HG03196 (cell line): ENCODE data around the gene C1orf105.
"Not testable (repeated sequence)": the region's sequence is repeated elsewhere in the genome, so short reads cannot be mapped to it uniquely, and the experiment has no call there.

Experiments
- ATAC-seq: cut with Tn5 transposase; IDR thresholded peaks from one replicate; pipeline ENCODE4 v1.9.1; 2021; ENCODE audit not compliant: unreplicated experiment

The C1orf105 gene

GRCh38 chr1:172420385-172420784 is at the start of gene C1orf105:
Gene C1orf105 (plus strand): TSS chr1:172420685. CDS start chr1:172420886, 201 bp downstream.
- ATAC-seq: no peak

DNA sequence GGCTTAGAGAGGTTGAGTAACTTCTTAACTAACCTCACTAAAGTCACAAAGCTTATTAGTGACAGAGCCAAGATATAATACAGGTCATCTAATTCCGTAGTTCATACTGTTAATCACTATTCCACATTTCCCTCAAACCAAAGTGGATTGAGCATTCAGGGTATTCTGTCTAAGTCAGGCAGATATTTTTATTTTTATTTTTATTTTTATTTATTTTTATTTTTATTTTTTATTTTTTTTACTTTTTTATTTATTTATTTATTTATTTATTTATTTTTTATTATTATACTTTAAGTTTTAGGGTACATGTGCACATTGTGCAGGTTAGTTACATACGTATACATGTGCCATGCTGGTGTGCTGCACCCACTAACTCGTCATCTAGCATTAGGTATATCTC is 48.8 kb upstream of the C1orf105 start:
- ATAC-seq: not testable (repeated sequence)

- no peak for ATAC-seq
Observed at GRCh38 chr1:172373864-172374263, 46.6 kb upstream of the C1orf105 start.

DNA sequence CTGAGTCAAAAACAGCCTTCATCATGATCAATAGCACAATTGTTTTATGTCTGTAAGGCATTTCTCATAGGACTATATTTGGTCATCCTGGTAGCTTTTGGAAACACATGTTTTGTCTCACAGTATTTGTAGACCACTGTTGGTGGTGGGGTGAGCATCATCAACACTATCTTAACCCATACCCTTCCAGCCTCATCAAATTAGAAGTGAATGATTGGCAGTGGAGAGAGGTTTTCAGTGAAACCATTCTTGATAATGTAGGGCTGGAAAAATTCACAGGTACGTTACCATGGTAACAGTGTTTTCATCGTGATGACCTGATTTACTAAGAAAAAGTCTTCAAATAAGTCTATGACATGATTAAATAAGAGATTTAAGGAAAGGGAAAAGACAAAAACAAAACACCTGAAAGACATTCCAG is 45.3 kb upstream of the C1orf105 start:
- ATAC-seq: no peak

DNA sequence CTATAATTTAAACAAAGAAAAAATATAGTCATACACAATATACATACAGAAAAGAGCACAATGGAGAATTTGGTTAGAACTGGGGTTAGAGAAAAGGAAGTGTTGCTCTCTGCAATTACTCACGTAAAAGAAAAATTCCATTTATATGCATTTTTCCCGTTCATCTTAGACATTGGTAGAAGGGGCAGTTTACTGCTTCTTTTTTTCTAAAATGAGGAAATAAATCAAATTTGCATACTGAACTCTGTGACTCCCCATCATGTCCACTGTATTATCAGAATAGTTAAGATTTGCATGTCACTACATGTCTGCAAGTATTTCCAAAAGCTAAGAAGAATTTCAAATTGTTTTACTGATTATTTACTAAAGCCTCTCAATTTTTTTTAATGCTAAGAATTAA is 44.1 kb upstream of the C1orf105 start:
- ATAC-seq: no peak

DNA sequence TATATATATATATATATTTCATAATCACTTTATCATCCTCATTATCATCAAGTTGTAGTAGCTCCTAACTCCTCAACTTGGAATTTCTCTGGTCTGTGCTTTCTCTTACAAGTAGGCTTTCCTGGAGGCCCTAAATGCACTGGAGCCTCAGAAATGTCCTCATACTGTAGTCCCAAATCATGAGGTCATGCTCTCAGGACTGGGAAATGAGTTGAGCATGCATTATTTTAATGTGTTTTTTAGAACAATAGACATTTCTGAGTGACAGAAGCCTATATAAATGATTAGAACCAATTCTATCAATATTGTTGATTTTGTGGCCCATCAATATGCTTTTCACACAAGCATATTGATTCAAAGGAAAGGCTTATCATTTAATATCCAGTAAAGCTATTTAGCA is 42.9 kb upstream of the C1orf105 start:
- ATAC-seq: no peak

GRCh38 chr1:172378109-172378760 is 42.2 kb upstream of the C1orf105 start:
- no peak for ATAC-seq

DNA sequence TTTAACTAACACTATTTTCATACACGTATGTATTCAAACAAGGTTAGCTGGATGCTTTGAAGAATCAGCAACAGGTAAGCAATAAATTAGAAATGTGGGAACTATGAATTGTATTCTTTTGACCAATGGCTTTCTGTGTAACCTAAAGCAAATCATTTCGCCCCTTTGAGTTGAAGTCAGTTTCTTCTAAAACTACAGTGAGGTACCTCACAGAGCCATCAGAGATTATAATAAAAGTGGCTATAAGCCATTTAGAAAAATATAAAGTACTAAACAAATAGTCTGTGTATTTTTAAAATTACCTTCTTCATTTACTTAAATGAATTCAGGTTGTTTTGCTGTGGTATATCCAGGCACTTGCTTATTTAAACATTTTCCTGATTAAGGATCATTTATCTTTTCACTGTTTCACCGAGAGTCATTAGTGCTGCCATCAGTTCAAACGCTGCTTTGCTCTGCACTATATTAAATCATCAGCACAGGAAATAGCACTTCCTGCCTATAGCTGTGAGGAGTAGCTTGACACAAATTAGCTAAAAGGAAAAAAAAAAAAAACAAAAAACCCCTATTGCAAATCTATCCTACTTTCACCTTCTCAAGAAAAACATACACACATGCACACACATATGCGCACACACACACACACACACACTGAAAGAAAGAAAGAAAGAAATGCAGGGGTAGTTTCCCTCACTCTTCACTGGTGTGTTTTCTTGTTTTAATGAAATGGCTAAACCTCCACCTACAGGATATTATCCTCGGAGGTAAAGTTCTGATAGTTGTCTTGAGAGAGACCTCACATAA is 39.8 kb upstream of the C1orf105 start:
- ATAC-seq: peak; percentile 78

- ATAC-seq: no peak
Observed at GRCh38 chr1:172381946-172382345, 38.5 kb upstream of the C1orf105 start.

DNA sequence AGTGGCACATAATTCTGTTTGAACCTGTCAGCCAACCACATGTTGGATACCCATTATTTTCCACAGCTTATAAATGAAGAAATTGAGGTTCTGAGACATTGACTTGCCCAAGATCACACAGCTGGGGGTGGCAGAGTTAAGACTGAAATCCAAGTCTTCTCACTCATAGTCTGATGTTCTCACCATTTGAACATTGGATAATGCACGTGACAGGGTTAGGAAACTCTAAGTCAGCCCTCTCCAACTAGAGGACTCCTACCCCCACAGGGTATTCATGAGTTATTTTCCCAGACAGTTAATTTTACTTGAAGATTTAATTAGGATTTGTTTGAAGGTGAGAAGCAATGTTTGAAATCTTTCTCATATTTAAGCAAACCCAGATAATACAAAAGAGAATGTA is 38.1 kb upstream of the C1orf105 start:
- ATAC-seq: no peak

DNA sequence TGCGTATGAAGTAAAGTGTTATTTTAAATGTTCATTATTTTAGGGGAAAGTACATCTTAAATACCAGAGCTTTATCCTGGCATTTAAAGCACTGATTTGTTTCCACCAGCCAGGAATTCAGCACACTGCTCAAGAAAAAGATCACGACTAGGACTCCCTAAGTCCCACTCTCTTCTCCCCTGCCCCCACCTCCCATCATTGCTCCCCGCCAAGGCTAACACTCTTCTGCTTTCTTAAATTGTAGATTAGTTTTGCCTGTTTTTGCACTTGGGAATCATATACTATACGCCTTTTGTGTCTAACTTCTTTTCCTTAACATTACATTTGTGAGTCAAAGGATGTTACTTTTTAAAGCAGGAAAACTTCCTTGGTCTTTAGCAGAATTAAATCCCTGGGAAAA is 37.5 kb upstream of the C1orf105 start:
- ATAC-seq: no peak

GRCh38 chr1:172383536-172383935 is 36.9 kb upstream of the C1orf105 start:
- no peak for ATAC-seq

DNA sequence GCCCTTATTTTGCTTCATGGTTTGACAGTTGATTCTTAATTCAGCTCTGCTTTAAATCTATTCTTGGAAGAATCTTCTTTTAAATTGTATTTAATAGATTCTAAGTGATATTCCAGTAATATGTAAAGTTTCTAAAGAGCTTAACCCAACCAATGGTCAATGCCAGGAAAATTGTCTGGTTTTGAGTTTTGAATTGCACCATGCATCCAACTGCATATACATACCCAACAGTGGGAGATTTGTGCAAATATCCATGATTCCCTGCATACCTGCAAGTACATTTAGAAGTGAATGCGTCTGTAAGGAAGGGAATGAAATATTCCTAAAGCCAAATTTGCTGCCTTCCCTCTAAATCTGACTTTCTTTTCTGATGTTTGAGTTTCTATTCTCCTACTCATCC is 35.8 kb upstream of the C1orf105 start:
- ATAC-seq: no peak

DNA sequence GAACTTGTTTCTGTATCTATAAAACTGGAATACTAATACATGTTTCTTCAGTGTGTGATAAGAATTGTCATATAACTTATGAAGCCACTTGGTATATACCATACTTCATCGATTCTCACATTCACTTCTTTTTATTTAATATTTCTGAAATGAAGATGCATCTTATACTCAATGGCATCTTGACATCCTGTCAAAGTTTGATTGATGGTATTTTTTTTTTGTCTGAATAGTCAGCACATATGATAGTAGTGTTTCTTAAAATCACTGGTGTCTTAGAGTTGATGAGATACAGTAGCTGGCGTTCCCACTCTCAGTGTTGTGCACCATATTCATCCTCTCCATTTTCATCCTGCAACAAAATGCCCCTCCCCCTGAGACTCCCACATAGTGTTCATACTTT is 34.4 kb upstream of the C1orf105 start:
- no peak for ATAC-seq

GRCh38 chr1:172388490-172388889 is 32.0 kb upstream of the C1orf105 start:
- no peak for ATAC-seq

- ATAC-seq: peak; percentile 22
Observed at GRCh38 chr1:172390301-172390682, 30.2 kb upstream of the C1orf105 start.

GRCh38 chr1:172390683-172391551 is 29.6 kb upstream of the C1orf105 start:
- ATAC-seq: peak; percentile 72

GRCh38 chr1:172391976-172392375 is 28.5 kb upstream of the C1orf105 start:
- ATAC-seq: no peak

DNA sequence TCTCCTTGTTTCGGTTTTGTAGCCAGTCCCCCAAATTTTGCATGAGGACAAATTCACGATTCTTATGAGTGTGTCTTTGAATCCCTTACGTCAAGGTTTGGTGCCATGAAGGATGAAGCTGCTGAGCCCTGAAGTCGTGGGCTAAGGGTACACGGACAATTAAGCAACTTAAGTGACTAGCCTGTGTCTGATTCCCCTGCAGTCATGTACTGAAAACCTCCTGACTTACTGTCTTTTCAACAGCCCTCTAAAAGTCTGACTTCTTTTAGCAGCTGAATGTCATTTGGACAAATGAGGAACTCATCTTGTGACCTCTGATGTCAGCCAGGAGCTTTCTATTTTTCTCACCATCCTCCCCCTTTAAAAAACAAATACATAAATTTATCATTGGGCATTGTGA is 27.1 kb upstream of the C1orf105 start:
- no peak for ATAC-seq

GRCh38 chr1:172394141-172394751 is 26.2 kb upstream of the C1orf105 start:
- ATAC-seq: peak; percentile 77

DNA sequence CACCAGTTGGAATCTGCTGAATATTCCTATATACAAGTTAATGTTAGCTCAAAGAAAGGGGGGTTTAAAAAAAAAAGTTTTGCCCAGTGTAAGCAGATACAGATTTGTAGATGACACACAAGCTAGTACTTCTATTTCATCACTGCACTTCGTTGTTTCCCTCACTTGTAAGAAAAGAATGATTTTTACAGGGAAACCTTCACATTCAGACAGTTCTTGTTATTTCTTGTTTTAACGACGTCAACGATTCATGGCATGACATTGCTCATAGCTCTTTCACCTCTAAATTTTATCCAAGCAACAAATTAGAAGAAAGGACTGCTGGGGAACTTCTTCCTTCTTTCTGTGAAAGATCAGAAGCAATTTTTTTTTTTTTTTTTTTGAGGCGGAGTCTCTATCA is 25.7 kb upstream of the C1orf105 start:
- ATAC-seq: no peak
